Erythroblast (primary cell): ENCODE results near the gene CAPN7.

Source experiments
- GATA1 ChIP-seq: IDR thresholded peaks from 2 replicates; pipeline ENCODE4 v1.6.1; 2011; ENCODE audit warnings: low read depth, mild to moderate bottlenecking, control low read depth, low read length, moderate library complexity
- POLR2A ChIP-seq: IDR thresholded peaks from 2 replicates; pipeline ENCODE4 v1.6.1; 2011; ENCODE audit warnings: mild to moderate bottlenecking, low read length

DNA sequence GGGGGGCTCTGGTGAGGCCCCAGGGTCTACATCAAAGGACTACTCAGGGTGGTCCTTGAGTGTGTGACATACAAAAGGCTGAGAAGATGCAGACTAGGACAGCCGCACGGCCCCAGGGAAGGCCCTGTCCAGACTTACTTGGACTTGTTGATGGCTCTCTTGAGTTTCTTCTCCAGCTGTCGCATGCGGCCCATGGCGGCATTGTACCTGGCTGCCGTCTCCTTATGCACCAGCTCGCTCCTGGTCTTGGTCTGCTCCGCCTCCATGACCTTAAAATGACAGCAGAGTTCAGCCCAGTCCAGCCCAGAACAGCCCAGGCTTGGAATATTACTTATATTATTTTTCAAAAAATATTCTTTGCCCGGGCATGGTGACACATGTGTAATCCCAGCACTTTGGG, 56.0 kb downstream of the CAPN7 start:
- TF ChIP-seq POLR2A (no peak), GATA1 (no peak)
